Astrocyte (in vitro differentiated cells and primary cell): ENCODE data around the gene RABGAP1L.

ENCODE experiments used
- CTCF ChIP-seq: IDR thresholded peaks from 2 replicates; pipeline ENCODE4 v1.5.1; 2011; ENCODE audit warnings: low read depth, mild to moderate bottlenecking, inconsistent platforms, low read length, moderate library complexity; ENCODE audit not compliant: insufficient read depth
- EZH2 ChIP-seq: IDR thresholded peaks from 2 replicates; pipeline ENCODE4 v1.6.1; 2012; ENCODE audit warnings: mild to moderate bottlenecking, low read length, inconsistent platforms; ENCODE audit not compliant: insufficient read depth

- no peak for TF ChIP-seq CTCF
- no peak for TF ChIP-seq EZH2
Measured at GRCh38 chr1:174836543-174836942, 677.2 kb downstream of the RABGAP1L start.
